Ascending aorta (tissue), 2 donors: ENCODE data around the gene MAPK12. TPM values are rescaled to one million over a fixed set of nuclear protein-coding genes. Genes with fewer than 3 reads are reported as not detected.

Experiments used
- DNase-seq, 2 donors: peaks; one replicate each; pipeline ENCODE4 v3.0.0-alpha.2; 2019; ENCODE audit warnings: low spot score in 2 of 2
- H3K27ac ChIP-seq, 2 donors: fragments of 200-600 bp; sonication (generic); one replicate each; pipeline ENCODE4 v1.5.1; 2016 to 2017; ENCODE audit warnings: mild to moderate bottlenecking in 1 of 2
- H3K27me3 ChIP-seq: fragments of 200-600 bp; sonication (generic); one replicate; pipeline ENCODE4 v1.5.1; 2017
- H3K36me3 ChIP-seq, 2 donors: fragments of 200-600 bp; sonication (generic); one replicate each; pipeline ENCODE4 v1.5.1; 2016
- H3K4me1 ChIP-seq, 2 donors: fragments of 200-600 bp; sonication (generic); one replicate each; pipeline ENCODE4 v1.5.1; 2016 to 2017; ENCODE audit warnings: mild to moderate bottlenecking in 1 of 2
- H3K4me3 ChIP-seq, 2 donors: fragments of 200-600 bp; sonication (generic); one replicate each; pipeline ENCODE4 v1.5.1; 2016 to 2017; ENCODE audit warnings: mild to moderate bottlenecking in 1 of 2
- H3K9me3 ChIP-seq, 2 donors: fragments of 200-600 bp; sonication (generic); one replicate each; pipeline ENCODE4 v1.5.1; 2016
- intact Hi-C: fragments of 100-400 bp; cut with DNase I; formaldehyde crosslinking; loops from one replicate; pipeline ENCODE4 v1.15.1; 2023
- total RNA-seq: library from RNA; depleted of rRNA; stranded (reverse); fragments of >200 nt; gene quantifications from one replicate; pipeline ENCODE4 v1.1.0, GENCODE V29; 2016
- TF ChIP-seq, protein P1 (sequence below), 3 experiments: fragments of 200-600 bp in 2 of 3; fragments of 450-650 bp in 1 of 3; sonication (generic) in 2 of 3; IDR thresholded peaks; one replicate each; pipeline ENCODE4 v1.5.1; 2016 to 2019; ENCODE audit warnings: antibody characterized with exemption in 3 of 3, mild to moderate bottlenecking in 1 of 3, moderate library complexity in 1 of 3

The MAPK12 gene
- total RNA-seq, 1 donor from 2014 or later: 29.4 TPM

DNA sequence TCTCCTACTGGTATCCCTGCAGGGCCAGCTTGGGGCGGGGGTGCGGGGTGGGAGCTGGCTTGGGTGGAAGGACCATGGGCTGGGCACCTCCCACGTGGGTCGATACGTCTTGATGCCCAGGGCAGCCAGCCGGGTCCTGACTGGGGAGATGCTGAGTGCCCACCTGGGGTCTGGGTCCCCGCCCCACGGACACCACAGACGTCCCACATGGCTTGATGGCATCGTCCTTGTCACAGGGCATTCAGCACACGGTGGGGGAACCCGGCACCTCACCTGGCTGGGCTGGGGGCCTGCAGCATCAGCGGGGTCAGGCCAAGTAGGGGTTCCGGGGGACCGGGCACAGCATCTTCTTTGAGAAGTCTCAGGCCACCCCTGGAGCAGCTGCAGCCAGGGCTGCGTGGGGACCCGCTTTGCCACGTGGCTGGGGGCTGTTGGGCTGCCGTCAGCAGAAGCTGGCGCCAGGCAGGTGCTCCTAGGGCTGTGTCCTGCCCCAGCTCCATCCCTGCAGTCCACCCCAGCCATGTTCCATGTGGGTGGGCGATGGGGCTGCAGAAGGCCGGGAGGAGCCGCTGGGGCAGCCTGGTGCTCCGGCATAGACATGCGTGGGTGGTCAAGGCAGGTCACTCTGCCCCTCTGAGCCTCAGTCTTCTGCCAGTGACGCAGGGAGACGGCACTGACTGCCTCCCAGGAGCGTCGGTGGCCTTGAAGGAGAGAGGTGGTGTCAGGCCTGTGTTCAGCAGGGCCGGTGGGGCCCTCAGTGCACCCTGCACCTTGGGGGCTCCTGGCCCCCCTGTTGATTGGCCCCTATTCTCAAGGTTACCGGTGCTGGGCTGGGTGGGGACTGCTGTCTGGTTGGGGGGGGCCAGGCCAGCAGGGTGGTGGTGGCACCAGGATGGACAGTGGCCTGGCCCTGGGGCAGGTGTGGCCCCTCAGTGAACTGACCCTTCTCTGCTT lies 52.3 kb downstream of the MAPK12 start:
- TF ChIP-seq, protein P1, sequence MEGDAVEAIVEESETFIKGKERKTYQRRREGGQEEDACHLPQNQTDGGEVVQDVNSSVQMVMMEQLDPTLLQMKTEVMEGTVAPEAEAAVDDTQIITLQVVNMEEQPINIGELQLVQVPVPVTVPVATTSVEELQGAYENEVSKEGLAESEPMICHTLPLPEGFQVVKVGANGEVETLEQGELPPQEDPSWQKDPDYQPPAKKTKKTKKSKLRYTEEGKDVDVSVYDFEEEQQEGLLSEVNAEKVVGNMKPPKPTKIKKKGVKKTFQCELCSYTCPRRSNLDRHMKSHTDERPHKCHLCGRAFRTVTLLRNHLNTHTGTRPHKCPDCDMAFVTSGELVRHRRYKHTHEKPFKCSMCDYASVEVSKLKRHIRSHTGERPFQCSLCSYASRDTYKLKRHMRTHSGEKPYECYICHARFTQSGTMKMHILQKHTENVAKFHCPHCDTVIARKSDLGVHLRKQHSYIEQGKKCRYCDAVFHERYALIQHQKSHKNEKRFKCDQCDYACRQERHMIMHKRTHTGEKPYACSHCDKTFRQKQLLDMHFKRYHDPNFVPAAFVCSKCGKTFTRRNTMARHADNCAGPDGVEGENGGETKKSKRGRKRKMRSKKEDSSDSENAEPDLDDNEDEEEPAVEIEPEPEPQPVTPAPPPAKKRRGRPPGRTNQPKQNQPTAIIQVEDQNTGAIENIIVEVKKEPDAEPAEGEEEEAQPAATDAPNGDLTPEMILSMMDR (IDR thresholded peaks at IDR 0.05): no peak
- no peak overlapping the region for H3K4me3 ChIP-seq
- no peaks in the 10 kb centered on the region for H3K9me3 ChIP-seq
- H3K27ac ChIP-seq: no peak overlapping the region
- no peaks in the 10 kb centered on the region for H3K27me3 ChIP-seq
- no peaks in the 10 kb centered on the region for H3K4me1 ChIP-seq
- H3K36me3 ChIP-seq: peaks cover 44 to 67% of the 10 kb centered on the region in 2 donors
- intact Hi-C loops: loop anchor here (2.0 kb wide), 1 partner anchor 62 kb away; no protein-coding TSS in a partner anchor
- DNase-seq: no peak

DNA sequence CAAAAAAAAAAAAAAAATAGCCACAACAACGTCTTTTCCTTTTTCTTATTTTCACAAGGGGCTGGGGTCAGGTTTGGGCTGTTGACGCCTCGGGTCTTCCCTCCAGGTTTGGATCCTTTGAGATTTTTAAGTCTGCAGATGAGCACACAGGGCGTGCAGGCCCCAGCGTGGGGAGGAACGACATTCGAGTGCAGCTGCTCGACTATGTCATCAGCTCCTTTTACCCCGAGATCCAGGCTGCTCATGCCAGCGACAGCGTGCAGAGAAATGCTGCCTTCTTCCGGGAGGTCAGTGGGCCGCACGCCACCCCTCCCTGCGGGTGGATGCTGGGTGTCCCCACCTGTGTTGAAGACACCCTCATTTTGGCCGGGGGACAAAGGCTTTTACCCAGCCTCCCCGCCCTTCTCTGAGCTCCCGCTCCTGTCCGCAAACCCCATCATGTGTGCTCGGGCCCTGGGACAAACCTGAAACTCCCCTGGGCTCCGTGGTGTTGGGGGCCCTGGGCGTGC lies 53.0 kb downstream of the MAPK12 start:
- no peak for DNase-seq
- Histone ChIP-seq H3K27me3 (no peaks in the 10 kb centered on the region), H3K9me3 (no peaks in the 10 kb centered on the region), H3K4me3 (no peak overlapping the region), H3K4me1 (no peaks in the 10 kb centered on the region), H3K36me3 (peaks cover 44 to 64% of the 10 kb centered on the region in 2 donors), H3K27ac (no peak overlapping the region)
- intact Hi-C loops: loop anchor here (2.0 kb wide), 1 partner anchor 62 kb away; no protein-coding TSS in a partner anchor
- TF ChIP-seq, protein P1 (IDR thresholded peaks at IDR 0.05): no peak

DNA sequence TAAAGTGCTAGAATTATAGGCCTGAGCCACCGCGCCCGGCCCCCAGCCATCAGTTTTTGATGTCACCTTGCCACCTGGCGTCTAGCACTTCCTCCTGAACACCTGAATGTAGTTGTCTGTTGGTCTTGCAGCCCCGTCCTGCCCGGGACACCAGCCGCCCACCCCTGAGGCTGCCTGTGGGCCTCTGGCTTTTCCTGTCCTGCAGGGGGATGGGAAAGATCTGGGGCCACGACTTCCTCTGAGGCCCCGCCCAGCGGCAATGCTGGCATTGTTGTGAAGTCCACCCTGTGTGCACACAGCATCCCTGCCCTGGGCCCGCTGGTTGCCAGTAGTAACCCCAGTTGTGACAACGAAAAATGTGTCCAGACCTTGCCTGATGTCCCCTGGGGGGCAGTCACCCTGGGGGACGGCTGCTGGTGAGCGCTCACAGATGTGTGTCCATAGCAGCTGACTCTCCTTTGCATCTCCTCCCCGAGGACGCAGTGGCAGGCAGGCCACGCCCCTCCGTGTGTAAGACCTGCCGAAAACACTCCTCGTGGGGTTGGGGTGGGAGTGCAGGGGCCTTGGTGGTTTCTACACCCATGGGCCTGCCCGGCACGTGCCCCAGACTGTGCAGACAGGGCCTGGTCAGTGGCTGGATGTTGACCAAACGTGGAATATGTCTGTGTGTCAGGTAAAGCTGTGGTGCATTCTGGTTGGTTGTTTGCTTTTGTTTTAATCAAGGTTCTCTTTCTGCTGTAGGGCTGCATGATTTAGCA lies 53.9 kb downstream of the MAPK12 start:
- Histone ChIP-seq H3K4me3 (no peak overlapping the region), H3K9me3 (no peaks in the 10 kb centered on the region), H3K4me1 (no peaks in the 10 kb centered on the region), H3K36me3 (peaks cover 42 to 55% of the 10 kb centered on the region in 2 donors), H3K27me3 (no peaks in the 10 kb centered on the region), H3K27ac (no peak overlapping the region)
- intact Hi-C loops: loop anchor here (2.0 kb wide), 1 partner anchor 61 kb away; no protein-coding TSS in a partner anchor
- TF ChIP-seq, protein P1 (IDR thresholded peaks at IDR 0.05): no peak
- DNase-seq: no peak

DNA sequence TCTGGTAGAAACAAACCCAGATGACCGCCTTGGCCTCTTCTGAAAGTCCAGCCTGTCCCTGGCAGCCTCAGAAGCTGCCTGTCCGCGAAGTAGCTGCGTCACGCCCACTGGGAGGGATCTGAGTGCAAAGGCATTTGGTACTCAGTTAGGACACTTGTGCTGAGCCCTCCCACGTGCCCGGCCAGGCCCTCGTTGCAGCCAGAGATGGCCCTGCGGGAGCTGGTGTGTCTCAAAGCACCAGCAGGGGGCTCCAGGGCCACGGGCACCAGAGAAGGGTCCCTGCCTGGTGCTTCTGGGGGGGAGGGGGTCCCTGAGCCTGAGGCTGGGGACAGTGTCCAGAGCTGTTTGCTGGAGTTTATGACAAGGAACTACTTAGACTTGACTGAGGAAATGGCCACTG lies 54.9 kb downstream of the MAPK12 start:
- intact Hi-C loops: no loop called here
- DNase-seq: no peak

More for the DNA sequence above, 54.9 kb downstream of the MAPK12 start:
- Histone ChIP-seq H3K36me3 (peaks cover 39 to 46% of the 10 kb centered on the region in 2 donors), H3K4me3 (no peak overlapping the region), H3K4me1 (peaks cover 6 to 7% of the 10 kb centered on the region in 2 donors), H3K9me3 (no peaks in the 10 kb centered on the region), H3K27me3 (no peaks in the 10 kb centered on the region), H3K27ac (no peak overlapping the region)
- TF ChIP-seq, protein P1 (IDR thresholded peaks at IDR 0.05): peak in 1 of 3 experiments; percentile 14
